Jurkat, Clone E6-1 (cell line): Measurements from ENCODE around the gene SPATA33.
"Not testable (repeated sequence)": the region's sequence is repeated elsewhere in the genome, so short reads cannot be mapped to it uniquely, and the experiment has no call there.

Experiments
- DNase-seq: peaks from one replicate; pipeline ENCODE4 v3.0.0-alpha.2; 2011; ENCODE audit warnings: low read depth, low spot score
- H3K4me3 ChIP-seq: 2 replicates; pipeline ENCODE4 v1.5.1; 2011; ENCODE audit warnings: mild to moderate bottlenecking, low read length, control low read depth, moderate library complexity

Gene SPATA33

DNA sequence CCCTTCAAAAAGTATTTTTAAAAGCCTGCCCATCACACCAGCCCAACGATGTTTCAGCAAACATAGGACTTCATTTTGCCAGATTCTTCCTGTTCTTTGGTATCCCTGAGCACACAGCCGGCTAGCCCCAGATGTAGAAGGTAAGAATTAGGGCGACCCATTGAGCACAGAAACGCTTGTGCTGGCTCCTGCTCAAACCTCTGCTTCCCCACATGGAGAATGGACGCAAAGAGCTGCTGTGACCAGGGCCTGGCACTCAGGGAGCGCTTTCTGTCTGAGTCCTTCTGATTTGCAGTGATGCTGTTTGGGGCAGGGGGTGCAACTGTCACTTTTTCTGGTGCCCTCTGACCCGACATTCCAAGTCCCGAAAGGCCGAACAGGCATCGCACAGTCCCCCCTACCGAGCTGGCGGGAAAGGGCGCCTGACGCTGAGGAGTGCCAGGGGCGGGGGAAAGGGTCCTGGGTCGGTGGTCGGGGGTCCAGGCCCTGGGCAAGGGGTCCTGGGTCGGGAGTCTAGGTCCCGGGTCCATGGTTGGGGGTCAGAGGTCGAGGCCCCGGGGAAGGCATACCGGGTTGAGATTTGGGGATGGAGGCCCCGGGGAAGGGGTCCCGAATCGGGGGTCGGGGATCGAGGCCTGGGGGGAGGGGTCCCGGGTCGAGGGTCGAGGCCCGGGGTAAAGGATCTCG, 1.1 kb upstream of the SPATA33 start:
- peak overlapping the region; percentile 97 for H3K4me3 ChIP-seq
- no peak for DNase-seq

DNA sequence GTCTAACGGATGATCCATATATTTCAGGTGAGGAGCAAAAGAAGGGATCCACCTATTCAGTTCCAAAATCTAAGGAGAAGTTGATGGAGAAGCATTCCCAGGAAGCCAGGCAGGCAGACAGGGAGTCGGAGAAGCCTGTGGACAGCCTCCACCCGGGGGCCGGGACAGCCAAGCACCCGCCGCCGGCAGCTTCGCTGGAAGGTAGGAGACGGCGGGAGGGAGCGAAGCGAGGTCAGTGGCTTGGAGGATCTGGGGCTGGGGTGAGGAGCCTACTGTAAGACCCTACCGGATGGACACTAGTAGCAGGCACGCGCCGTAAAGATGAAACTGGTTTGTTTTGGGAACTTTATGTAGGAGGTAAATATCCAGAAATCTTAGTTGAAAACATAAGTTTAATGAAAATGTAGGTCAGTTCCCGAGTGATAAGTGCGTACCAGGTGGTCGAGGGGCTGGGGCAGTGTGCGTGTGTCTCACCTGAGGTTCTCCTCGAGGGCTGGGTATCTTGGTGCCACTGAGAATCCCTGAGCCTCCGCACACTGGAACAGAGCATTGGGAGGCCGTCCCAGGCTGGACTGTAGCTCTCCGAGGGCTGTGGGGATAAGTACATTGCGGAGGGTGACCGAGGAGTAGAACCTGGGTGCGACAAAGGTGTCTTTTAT, 714 bp downstream of the SPATA33 start:
- peak overlapping the region; percentile 97 for H3K4me3 ChIP-seq
- no peak for DNase-seq

DNA sequence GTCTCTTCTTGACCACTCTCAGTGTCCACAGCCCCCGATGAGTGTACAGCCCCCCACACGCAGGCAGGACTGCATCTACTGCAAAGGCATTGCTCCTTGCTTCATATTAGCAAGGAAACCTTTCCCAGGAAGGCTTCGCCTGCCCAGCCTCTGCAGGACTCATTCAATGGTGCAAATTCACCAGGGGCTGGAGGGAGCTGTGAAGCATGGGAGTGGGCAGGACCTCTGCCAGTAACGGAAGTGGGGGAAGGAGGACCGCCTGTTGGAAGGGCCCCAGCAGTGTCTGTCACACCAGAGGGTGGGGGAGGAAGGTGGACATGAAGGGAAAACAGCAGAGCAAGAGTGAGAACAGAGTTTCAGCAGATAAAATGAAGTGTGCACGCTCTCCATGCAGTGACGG, 2.5 kb downstream of the SPATA33 start:
- no peak overlapping the region for H3K4me3 ChIP-seq
- DNase-seq: no peak

DNA sequence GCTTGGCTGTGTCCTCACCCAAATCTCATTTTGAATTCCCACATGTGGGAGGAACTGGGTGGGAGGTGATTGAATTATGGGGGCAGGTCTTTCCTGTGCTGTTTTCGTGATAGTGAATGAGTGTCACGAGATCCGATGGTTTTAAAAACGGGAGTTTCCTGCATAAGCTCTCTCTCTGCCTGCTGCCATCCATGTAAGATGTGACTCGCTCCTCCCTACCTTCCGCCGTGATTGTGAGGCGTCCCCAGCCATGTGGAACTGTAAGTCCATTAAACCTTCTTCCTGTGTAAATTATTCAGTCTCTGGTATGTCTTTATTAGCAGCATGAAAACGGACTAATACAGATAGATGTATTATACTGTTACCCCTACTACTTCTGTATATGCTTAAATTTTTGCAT, 3.6 kb downstream of the SPATA33 start:
- H3K4me3 ChIP-seq: no peak overlapping the region
- no peak for DNase-seq

DNA sequence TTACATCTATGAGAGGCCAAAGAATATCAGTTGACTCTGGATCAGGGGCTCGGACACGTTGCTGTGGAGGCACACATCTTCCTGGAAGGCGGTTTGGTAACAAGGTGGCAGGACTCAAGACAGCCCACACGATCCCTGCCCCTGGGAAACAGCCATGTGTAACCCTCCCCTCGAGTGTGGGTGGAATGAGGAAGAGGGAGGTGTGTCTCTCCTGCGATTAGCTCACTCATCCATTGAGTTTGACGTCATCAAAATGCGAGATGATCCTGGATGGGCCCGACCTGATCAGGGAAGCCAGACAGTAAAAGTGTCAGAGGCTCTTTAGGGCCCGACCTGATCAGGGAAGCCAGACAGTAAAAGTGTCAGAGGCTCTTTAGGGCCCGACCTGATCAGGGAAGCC, 6.6 kb downstream of the SPATA33 start:
- not testable (repeated sequence) for H3K4me3 ChIP-seq, DNase-seq

DNA sequence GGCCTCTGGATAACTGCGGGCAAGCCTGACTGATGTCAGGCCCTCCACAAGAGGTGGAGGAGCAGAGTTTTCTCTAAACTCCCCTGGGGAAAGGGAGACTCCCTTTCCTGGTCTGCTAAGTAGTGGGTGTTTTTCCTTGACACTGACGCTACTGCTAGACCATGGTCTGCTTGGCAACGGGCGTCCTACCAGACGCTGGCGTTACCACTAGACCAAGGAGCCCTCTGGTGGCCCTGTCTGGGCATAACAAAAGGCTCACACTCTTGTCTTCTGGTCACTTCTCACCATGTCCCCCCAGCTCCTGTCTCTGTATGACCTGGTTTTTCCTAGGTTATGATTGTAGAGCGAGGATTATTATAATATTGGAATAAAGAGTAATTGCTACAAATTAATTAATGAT, 9.4 kb downstream of the SPATA33 start:
- H3K4me3 ChIP-seq, DNase-seq: not testable (repeated sequence)

DNA sequence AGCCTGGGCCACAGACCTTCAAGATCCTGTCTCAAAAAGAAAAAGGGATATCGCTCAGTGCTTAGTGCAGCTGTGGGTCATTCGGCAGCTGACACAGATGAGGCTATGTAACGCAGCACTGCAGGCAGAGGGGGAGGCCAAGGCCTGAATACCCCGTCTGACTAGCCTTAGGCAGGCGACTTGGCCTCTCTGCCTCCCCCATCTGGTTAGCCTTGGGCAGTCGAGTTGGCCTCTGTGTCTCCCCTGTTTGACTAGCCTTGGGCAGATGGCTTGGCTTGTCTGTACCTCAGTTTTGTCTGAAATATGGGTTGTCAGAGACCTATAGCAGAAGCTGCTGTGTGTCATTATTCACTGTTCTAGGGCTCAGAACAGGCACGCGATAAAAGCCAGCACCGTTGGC, 10.0 kb downstream of the SPATA33 start:
- no peak for DNase-seq
- no peak overlapping the region for H3K4me3 ChIP-seq

DNA sequence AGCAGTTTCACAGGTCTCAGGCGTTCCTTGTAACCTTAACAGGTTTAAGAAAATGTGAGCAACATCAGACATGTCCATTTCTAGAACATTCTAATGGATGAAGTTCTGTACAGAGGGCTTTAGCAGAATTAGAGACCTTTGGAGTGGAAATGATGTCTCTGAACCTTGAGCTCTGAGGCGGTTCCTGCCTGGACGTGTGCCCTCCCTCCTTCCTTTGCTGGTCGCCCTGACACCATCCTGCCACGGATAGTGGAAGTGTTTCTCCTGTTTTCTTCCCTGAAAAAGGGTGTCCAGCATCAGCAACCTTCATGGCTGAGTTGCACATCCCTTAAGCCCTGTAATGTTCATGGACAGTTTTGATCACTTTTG, 11.1 kb downstream of the SPATA33 start:
- DNase-seq: no peak
- no peak overlapping the region for H3K4me3 ChIP-seq

DNA sequence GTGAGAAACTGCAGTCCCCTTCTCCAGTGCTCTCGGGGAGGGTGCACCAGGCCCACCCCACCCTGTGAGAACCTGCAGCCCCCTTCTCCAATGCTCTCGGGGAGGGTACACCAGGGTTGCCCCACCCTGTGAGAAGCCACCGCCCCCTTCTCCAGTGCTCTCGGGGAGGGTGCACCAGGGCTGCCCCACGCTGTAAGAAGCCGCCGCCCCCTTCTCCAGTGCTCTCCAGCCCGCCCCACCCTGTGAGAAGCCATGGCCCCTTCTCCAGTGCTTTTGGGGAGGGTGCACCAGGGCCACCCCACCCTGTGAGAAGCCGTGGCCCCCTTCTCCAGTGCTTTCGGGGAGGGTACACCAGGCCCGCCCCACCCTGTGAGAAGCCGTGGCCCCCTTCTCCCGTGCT, 12.1 kb downstream of the SPATA33 start:
- no peak overlapping the region for H3K4me3 ChIP-seq
- DNase-seq: no peak

DNA sequence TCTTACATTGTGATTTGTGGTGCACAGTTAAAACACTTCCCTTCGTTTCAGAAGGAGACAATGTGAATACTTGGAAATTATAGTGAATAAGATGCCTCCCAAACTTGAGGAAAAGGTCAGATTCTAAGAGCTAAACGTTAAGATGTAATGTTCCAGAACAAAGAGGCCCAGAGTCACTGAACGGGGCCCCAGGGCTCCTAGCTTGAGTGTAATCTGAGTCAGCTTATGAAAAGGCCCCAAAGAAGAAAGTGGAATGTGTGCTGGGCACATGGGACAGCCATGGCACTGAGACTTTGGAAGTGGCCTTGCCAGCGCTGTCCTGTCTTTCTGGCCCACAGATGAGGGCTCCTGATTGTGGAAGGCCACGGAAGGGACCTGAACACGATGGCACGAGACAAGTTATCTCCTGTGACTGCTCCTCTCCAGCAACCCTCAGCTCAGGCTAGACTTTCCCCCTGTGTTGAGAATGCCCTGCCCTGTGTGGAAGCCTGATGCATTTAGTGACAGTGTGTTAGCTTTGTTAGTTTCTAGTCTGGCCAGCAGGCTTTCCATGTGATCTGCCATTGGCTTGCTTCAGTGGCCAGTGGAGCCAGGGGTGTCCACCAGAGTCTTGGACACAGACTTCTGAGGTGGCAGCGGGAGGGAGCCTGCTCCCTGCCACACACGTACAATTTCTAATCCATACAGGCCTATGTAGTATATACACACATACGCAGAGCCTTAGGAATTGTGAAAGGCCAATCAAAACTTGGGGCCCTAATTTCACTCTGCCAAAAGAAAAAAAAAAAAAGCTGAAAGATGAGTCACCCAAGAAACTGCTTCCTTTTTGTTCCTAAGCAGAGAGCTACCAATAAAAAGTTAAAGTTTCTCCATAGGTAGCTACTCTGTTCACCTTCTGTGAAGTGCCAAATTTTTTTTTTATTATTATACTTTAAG, 13.1 kb downstream of the SPATA33 start:
- no peak for DNase-seq
- H3K4me3 ChIP-seq: no peak overlapping the region

DNA sequence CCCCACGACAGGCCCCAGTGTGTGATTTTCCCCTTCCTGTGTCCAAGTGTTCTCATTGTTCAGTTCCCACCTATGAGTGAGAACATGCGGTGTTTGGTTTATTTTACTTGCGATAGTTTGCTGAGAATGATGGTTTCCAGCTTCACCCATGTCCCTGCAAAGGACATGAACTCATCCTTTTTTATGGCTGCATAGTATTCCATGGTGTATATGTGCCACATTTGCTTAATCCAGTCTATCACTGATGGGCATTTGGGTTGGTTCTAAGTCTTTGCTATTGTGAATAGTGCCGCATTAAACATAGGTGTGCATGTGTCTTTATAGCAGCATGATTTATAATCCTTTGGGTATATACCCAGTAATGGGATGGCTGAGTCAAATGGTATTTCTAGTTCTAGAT, 13.9 kb downstream of the SPATA33 start:
- not testable (repeated sequence) for DNase-seq, H3K4me3 ChIP-seq

DNA sequence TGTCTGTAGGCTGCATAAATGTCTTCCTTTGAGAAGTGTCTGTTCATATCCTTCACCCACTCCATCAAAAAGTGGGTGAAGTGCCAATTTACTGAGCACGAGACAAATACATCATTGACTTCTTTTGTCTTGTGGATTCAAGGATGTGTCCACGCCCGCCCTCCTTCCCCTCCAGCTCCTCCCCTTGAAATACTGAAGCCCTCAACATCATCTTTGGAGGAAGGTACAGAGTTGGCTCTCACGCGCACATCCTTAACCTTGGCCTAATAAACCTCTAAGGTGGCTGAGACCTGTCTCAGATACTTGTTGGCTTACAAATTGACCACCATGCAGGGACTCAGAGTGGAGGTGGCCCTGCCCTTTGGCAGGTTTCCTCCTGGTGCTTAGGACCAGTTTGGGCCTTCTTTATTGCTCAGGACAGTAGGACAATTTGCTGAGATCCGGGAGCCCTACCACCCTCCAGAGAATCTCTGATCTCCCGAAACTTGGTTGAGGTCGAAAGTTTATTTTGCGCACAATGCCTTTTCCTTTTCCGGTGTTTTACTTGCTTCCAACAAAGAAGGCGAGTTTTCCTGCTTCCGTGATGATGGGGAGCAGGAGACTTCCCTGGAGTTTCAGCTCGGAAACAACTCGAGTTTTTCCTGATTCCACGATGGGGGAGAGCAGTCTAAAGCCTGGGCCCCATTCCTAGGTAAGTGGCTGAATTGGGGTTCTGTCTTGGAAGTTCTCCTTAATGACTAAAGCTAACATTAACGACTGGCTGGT, 14.7 kb downstream of the SPATA33 start:
- no peak for DNase-seq
- H3K4me3 ChIP-seq: no peak overlapping the region

DNA sequence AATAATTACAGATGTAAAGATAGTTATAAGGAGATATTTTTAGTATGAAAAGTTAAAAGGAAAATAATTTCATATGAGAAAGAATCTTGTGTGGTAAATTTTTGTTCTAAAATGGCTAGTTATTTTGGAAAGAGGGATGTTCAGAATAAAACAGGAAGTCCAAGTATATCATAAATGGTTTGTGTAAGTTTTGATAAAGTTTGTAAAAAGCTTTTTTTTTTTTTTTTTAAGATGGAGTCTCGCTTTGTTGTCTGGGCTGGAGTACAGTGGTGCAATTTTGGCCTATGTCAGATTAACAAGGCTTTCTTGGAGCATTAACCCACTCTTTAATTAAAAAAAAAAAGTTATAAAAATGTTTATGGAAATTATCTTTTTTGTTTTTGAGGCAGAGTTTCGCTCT, 20.6 kb downstream of the SPATA33 start:
- DNase-seq: no peak
- no peak overlapping the region for H3K4me3 ChIP-seq

DNA sequence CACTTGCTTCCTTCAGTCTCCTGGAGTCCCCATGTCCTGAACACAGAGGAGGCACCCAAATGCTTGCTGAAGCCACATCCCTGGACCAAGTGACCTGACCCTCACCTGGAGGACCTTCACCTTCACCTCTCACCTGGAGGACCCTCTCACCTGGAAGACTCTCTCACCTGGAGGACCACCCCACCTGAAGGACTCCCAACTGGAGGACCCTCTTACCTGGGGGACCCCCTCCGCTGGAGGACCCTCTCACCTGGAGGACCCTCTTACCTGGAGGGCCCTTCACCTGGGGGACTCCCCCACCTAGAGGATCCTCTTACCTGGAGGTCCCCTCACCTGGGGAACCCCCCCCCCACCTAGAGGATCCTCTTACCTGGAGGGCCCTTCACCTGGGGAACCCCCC, 28.3 kb downstream of the SPATA33 start:
- DNase-seq: no peak
- no peak overlapping the region for H3K4me3 ChIP-seq

DNA sequence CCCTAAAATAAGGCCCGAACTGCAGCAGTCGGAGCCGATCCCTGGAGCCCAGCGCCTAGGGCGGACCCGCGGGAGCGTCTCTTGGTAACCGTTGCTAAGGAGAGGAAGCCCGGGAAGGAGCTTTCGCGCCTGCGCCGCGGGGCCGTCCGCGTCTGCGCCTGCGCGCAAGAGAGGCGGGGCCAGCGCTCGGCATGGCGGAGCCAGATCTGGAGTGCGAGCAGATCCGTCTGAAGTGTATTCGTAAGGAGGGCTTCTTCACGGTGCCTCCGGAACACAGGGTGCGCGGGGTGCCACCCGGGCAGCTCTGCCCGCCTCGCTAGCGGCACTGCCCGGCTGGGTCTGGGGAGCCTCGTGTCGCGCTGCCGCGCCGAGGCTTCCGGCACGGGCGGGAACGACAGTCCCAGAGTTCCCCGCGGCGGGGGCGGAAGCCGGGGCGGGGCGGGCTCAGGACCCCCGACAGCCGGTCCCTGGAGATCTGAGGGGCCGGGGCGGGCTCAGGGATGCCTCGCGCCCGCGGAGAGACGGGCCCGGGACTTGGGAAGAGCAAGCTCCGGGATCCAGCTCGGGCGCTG, 29.0 kb downstream of the SPATA33 start, which contains the start of gene CDK10:
TSS of gene CDK10 (plus strand) at position 170 of the 572 bp plus-strand sequence. CDS start at position 192, 22 bp downstream.
- DNase-seq: peak; percentile 80
- H3K4me3 ChIP-seq: peak within 1 kb of the TSS; percentile 63

DNA sequence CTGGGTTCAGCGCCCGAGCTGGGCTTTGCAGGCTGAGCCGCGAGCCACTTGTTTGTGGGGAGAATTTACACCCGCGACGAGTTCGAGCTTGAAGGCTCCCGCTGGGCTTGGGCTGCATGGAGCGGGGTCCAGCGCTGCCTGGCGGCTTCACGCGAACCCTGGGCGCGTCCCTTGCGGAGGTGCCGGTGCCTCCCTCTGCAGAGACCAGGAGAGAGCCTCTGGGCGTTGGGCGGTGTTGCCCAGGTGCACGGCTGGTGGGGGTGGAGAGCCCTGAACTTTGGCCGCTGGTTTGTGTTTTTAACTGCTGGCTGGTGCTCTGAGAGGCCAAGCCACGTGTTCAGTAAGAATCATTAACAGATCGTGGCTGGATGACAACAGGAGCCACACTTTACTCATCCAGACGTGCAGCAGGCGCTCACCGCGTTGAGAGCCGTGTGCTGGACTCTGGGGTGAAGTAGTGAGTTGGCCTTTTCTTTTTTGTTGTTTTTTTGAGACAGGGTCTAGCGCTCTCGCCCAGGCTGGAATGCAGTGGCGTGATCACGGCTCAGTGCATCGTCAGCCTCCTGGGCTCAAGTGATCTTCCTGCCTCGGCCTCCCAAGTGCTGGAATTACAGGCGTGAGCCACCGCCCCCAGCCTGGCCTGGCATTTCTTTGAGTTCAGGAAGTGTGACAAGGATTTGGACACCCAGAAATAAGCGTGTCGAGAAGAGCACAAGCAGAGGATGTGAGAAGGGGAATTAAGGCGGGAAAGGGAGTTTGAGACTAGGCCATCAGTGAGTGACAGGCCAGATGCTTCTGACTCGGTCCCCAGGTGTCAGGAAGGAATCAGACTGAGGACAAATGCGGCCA, 29.7 kb downstream of the SPATA33 start:
- peak overlapping the region; percentile 63 for H3K4me3 ChIP-seq
- DNase-seq: no peak

DNA sequence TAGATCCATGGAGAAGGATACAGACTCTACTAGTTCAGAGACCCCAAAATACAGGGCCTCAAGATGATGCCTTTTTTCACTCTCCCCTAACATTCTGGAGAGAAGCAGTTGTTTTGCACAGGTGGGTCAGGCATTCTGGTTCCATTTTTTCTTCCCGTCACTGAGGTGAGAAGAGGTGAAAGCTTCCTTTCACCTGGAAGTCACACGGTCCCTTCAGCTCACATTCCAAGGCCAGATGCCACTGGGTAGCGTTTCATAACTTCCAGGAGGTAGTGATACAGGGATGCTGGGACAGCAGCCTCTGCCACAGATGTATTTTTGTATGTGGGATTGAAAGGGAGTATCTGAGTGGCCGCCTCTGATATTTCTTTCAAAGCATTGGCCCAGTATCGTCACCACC, 30.8 kb downstream of the SPATA33 start:
- no peak overlapping the region for H3K4me3 ChIP-seq
- DNase-seq: no peak

DNA sequence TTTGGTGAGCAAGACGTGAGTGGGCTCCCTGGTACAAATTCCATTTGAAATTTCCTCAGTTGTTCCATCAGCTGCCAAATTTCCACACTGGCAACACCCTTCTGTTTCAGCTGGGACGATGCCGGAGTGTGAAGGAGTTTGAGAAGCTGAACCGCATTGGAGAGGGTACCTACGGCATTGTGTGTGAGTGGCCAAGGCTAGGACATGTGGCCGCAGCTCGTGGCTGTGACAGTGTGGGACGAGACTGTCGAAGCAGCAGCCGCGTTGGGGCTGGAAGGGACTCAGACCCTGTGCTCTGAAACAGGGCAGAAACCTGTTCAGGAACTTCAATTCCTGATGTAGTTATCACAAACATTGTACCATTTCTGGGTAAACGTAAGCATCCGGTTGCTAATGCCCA, 31.5 kb downstream of the SPATA33 start:
- DNase-seq: no peak
- no peak overlapping the region for H3K4me3 ChIP-seq
